Adrenal gland (tissue), 12 donors: ENCODE results near the gene FAF1. TPM values are rescaled to one million over a fixed set of nuclear protein-coding genes. Genes with fewer than 3 reads are reported as not detected.

Experiments used
- DNase-seq, 7 donors: peaks; one replicate each; pipeline ENCODE4 v3.0.0-alpha.2; 2019 to 2020
- H3K27ac ChIP-seq, 5 donors: fragments of 200-600 bp; sonication (generic) in 4 of 5; 1 replicate in 3 of 5; 2 replicates in 2 of 5; pipeline versions ENCODE4 v1.5.1 to v1.8.0; 2016 to 2020; ENCODE audit warnings: mild to moderate bottlenecking in 1 of 5
- H3K27me3 ChIP-seq: fragments of 200-600 bp; 2 replicates; pipeline ENCODE4 v1.8.0; 2021
- H3K36me3 ChIP-seq, 2 donors: fragments of 200-600 bp; replicated peaks in 1 of 2; 1 replicate in 1 of 2; 2 replicates in 1 of 2; pipeline versions ENCODE4 v1.5.1 to v1.8.0; 2018 to 2022
- H3K4me1 ChIP-seq, 2 donors: fragments of 200-600 bp; replicated peaks in 1 of 2; 1 replicate in 1 of 2; 2 replicates in 1 of 2; pipeline versions ENCODE4 v1.5.1 to v1.8.0; 2018 to 2021
- H3K4me3 ChIP-seq, 4 donors: fragments of 200-600 bp; sonication (generic) in 3 of 4; one replicate each; pipeline ENCODE4 v1.5.1; 2016 to 2018
- H3K9me3 ChIP-seq, 3 donors: fragments of 200-600 bp; sonication (generic) in 1 of 3; replicated peaks in 1 of 3; 1 replicate in 2 of 3; 2 replicates in 1 of 3; pipeline versions ENCODE4 v1.5.1 to v1.8.0; 2016 to 2021
- POLR2A ChIP-seq, 2 donors: fragments of 450-650 bp; IDR thresholded peaks; one replicate each; pipeline ENCODE4 v1.6.1; 2017; ENCODE audit warnings: antibody characterized with exemption in 2 of 2, mild to moderate bottlenecking in 2 of 2, moderate library complexity in 1 of 2
- WGBS, 4 donors: extraction: QIAGEN DNeasy Blood & Tissue Kit in 2 of 4; methylation state at CpG; one replicate each; pipeline versions ENCODE4 v1.1.5 to v1.1.7; 2013 to 2017; 5-methylcytosine and 5-hydroxymethylcytosine counted together
- intact Hi-C, 2 donors: fragments of 100-400 bp; cut with DNase I; formaldehyde crosslinking; loops; one replicate each; pipeline versions ENCODE4 v1.14.1 to v1.15.0; 2022 to 2023
- polyA plus RNA-seq, 3 donors: library from polyadenylated mRNA; stranded (reverse); fragments of 200-250 nt in 2 of 3; fragments of 350-450 nt in 1 of 3; fragmentation: Illumina TruSeq in 1 of 3; extraction: RNeasy Lipid Tissue Mini Kit (QIAGEN cat#74804) in 1 of 3; gene quantifications; one replicate each; pipeline ENCODE4 v1.2.3, GENCODE V29; 2013 to 2014
- total RNA-seq, 9 donors: library from RNA; depleted of rRNA in 4 of 9; stranded (reverse); fragments of >200 nt in 4 of 9; fragments of 120-200 nt in 1 of 9; fragmentation: NEBNext Ultra II Directional in 1 of 9; extraction: Animal tissue kit (Norgen Biotek cat#: 25700) in 1 of 9; gene quantifications; one replicate each; pipeline versions ENCODE4 v1.1.0 to v1.2.4, GENCODE V29; 2013 to 2023
- TF ChIP-seq, protein P1 (sequence below), 6 experiments: fragments of 450-650 bp in 4 of 6; fragments of 200-600 bp in 2 of 6; sonication (generic) in 1 of 6; IDR thresholded peaks; 1 replicate in 5 of 6; 2 replicates in 1 of 6; pipeline versions ENCODE4 v1.5.1 to v1.8.0; 2016 to 2021; ENCODE audit warnings: antibody characterized with exemption in 6 of 6, mild to moderate bottlenecking in 2 of 6, moderate library complexity in 1 of 6
- donor health status: healthy with polysubstance abuse.
- donor health status: Bipolar disorder and iron deficiency.
- donor health status: DM: yes; HTN: yes; CAD: no.
- donor health status: DM: no; HTN: no; CAD: no.
- donor health status: DM: no; HTN: no; CAD: no.
- donor health status: DM: yes; HTN: yes; CAD: no.

Gene FAF1
- total and polyA plus RNA-seq, 12 donors: 23.4 to 88.4 (median 44.5) TPM

DNA sequence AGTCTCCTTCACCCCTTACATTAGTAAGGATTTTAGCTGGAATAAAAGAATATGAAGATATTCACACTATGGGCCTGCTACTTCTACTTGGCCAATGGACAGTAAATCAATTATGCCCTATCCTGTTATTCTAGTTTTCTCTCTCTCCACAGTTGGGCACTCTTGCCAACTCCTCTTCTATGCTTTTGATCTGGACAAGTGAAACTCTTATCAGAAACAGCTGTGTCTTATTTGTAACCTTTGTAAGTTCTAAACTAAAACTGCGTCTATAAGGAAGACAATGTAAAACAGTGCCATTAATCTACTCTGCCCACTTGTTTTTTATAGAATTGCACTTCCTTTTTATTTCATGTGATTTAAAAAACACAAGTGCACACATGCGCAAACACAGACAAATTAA lies 292.8 kb downstream of the FAF1 start:
- TF ChIP-seq, protein P1, sequence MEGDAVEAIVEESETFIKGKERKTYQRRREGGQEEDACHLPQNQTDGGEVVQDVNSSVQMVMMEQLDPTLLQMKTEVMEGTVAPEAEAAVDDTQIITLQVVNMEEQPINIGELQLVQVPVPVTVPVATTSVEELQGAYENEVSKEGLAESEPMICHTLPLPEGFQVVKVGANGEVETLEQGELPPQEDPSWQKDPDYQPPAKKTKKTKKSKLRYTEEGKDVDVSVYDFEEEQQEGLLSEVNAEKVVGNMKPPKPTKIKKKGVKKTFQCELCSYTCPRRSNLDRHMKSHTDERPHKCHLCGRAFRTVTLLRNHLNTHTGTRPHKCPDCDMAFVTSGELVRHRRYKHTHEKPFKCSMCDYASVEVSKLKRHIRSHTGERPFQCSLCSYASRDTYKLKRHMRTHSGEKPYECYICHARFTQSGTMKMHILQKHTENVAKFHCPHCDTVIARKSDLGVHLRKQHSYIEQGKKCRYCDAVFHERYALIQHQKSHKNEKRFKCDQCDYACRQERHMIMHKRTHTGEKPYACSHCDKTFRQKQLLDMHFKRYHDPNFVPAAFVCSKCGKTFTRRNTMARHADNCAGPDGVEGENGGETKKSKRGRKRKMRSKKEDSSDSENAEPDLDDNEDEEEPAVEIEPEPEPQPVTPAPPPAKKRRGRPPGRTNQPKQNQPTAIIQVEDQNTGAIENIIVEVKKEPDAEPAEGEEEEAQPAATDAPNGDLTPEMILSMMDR (IDR thresholded peaks at IDR 0.05): no peak
- TF ChIP-seq POLR2A (IDR thresholded peaks at IDR 0.05): no peak
- intact Hi-C loops: no loop called here

DNA sequence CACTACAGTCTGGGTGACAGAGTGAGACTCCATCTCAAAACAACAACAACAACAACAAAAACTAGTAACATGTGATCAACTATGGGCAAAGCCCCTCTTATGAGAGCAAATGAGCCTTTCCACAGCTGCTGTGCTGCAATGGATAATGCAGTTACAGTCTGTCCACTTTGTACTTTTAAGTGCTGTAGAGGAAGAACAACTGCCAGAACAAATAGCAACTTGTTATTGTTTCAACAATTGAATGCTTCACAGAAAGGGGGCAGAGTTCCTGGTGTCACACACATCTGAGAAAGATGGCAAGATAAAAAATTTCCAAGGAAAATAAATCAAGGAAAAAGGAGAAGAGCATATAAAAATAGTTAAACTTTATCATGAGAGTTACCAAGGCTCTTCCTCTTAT lies 293.2 kb downstream of the FAF1 start:
- no peak for DNase-seq
- Histone ChIP-seq H3K27ac (no peak overlapping the region), H3K36me3 (no peaks in the 10 kb centered on the region), H3K27me3 (no peaks in the 10 kb centered on the region), H3K9me3 (no peaks in the 10 kb centered on the region), H3K4me1 (peaks cover 0 to 21% of the 10 kb centered on the region in 2 donors), H3K4me3 (no peak overlapping the region)
- intact Hi-C loops: no loop called here
- TF ChIP-seq, protein P1 (IDR thresholded peaks at IDR 0.05): no peak
- TF ChIP-seq POLR2A (IDR thresholded peaks at IDR 0.05): no peak

More for the DNA sequence above, 292.8 kb downstream of the FAF1 start:
- no peak for DNase-seq
- no peak overlapping the region for H3K27ac ChIP-seq
- H3K4me1 ChIP-seq: peaks cover 0 to 21% of the 10 kb centered on the region in 2 donors
- no peak overlapping the region for H3K4me3 ChIP-seq
- WGBS, 4 donors: 53 to 63% (median 61%) methylated on average over 2 of the region's 2 CpGs
- H3K36me3 ChIP-seq: no peaks in the 10 kb centered on the region
- no peaks in the 10 kb centered on the region for H3K27me3 ChIP-seq
- H3K9me3 ChIP-seq: no peaks in the 10 kb centered on the region

DNA sequence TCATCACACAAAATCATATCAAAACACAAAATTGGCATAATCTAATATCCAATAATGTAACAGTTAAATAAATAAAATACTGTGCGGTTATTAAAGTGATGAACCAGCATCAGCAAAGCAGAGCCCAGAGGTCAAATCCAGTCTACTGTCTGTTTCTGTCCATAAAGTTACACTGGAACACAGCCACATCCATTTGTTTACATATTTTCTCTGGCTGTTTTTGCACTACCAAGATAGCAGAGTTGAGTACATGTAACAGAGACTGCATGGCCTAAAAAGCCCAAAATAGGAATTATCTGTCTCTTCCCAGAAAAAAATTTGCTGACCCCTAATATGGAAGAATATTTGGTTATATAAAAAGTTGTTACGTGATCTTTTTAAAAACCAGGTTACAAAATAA lies 294.7 kb downstream of the FAF1 start:
- WGBS, 4 donors: 70 to 81% (median 79%) methylated on average over 2 of the region's 2 CpGs
- intact Hi-C loops: no loop called here
- no peaks in the 10 kb centered on the region for H3K27me3 ChIP-seq

DNA sequence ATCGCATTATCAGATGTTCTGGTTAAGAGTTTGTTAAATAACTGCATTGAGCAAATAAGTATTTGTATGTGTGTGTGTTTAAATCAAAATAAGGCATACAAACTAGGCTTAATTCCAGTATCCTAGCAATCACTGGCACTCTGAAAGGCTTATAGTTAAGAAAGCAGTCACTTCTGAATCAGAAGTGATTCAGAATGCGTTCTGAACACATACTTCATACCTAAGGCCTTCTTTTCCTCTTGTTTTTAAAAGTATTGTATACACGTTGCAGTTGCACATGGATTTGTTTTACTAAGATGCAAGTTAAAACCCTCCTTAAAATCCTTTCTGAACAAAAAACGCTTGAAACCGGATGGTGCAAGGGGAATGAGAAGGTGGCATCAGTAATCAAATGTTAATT lies 298.4 kb downstream of the FAF1 start:
- Histone ChIP-seq H3K27me3 (no peaks in the 10 kb centered on the region), H3K4me1 (peaks cover 0 to 10% of the 10 kb centered on the region in 2 donors), H3K36me3 (no peaks in the 10 kb centered on the region), H3K4me3 (no peak overlapping the region), H3K9me3 (no peaks in the 10 kb centered on the region), H3K27ac (no peak overlapping the region)
- DNase-seq: no peak
- intact Hi-C loops: no loop called here
- TF ChIP-seq, protein P1 (IDR thresholded peaks at IDR 0.05): no peak
- 89 to 93% (median 92%) methylated on average over 5 of the region's 5 CpGs for WGBS, 4 donors

More for the DNA sequence above, 294.7 kb downstream of the FAF1 start:
- Histone ChIP-seq H3K4me3 (no peak overlapping the region), H3K9me3 (no peaks in the 10 kb centered on the region), H3K27ac (no peak overlapping the region), H3K4me1 (peaks cover 0 to 21% of the 10 kb centered on the region in 2 donors), H3K36me3 (no peaks in the 10 kb centered on the region)
- no peak for DNase-seq
- TF ChIP-seq, protein P1 (IDR thresholded peaks at IDR 0.05): no peak
- TF ChIP-seq POLR2A (IDR thresholded peaks at IDR 0.05): no peak
